ENCODE measurements around the gene ATP6V1B1.

DNA sequence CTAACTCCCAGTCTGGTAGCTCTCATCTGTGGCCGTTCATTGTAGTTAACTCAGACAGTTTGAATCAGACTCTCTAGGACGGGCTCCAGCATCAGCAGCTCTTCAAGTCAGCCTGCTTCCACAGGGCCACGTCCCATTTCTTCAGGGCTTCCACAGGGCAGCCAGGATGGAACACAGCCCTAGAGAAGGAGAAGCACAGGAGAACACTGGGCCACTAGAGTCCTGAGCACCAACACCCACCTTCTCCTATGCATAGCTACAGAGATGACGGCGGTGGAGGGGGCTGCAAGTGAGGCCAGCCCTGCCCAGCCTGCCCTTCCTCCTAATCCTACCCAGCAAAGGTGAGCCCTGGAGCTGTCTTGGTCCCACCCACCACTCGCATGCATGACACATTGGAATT, 69.2 kb downstream of the ATP6V1B1 start:
- TF ChIP-seq, protein P1, sequence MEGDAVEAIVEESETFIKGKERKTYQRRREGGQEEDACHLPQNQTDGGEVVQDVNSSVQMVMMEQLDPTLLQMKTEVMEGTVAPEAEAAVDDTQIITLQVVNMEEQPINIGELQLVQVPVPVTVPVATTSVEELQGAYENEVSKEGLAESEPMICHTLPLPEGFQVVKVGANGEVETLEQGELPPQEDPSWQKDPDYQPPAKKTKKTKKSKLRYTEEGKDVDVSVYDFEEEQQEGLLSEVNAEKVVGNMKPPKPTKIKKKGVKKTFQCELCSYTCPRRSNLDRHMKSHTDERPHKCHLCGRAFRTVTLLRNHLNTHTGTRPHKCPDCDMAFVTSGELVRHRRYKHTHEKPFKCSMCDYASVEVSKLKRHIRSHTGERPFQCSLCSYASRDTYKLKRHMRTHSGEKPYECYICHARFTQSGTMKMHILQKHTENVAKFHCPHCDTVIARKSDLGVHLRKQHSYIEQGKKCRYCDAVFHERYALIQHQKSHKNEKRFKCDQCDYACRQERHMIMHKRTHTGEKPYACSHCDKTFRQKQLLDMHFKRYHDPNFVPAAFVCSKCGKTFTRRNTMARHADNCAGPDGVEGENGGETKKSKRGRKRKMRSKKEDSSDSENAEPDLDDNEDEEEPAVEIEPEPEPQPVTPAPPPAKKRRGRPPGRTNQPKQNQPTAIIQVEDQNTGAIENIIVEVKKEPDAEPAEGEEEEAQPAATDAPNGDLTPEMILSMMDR (IDR thresholded peaks at IDR 0.05) = no peak
- TF ChIP-seq ZFX (IDR thresholded peaks at IDR 0.05; ENCODE audit: borderline replicate concordance) = no peak
